ENCODE measurements around the gene MMD2. TPM values are rescaled to one million over a fixed set of nuclear protein-coding genes. Genes with fewer than 3 reads are reported as not detected.
"Not testable (repeated sequence)": the region's sequence is repeated elsewhere in the genome, so short reads cannot be mapped to it uniquely, and the experiment has no call there.

Gene MMD2
- polyA plus RNA-seq, 2 of the 4 experiments (the other 2 are of a cell fraction), result not detected

GRCh38 chr7:4972446-4972845 lies 13.5 kb upstream of the MMD2 start:
- FAIRE-seq; H3K4me2 ChIP-seq; H3K9me3 ChIP-seq; H3K4me1 ChIP-seq; DNase-seq (ENCODE audit: low read depth in 1 of 2, low spot score in 1 of 2); H3K27ac ChIP-seq; H3K4me3 ChIP-seq; ATAC-seq; POLR2A ChIA-PET: not testable (repeated sequence)
- CTCF ChIA-PET, result interaction anchor here (0.7 to 1.4 kb wide), 3 partner anchors 8 to 56 kb away, joined by 3 read pairs; no protein-coding TSS in a partner anchor
- 78% methylated on average over 9 of the region's 10 CpGs for WGBS (ENCODE audit: missing lambda C conversion rate)

GRCh38 chr7:4965295-4966022 lies 6.5 kb upstream of the MMD2 start:
- FAIRE-seq, result no peak
- Histone ChIP-seq H3K4me1 (no peaks in the 10 kb centered on the region), H3K27ac (no peak overlapping the region), H3K4me2 (no peak overlapping the region), H3K9me3 (no peaks in the 10 kb centered on the region), H3K4me3 (no peak overlapping the region)
- CTCF ChIA-PET, result interaction anchor here (0.7 to 3.5 kb wide), 2 partner anchors 8 to 9 kb away, joined by 3 to 16 read pairs; no protein-coding TSS in a partner anchor
- POLR2A ChIA-PET, result no interaction called here
- no peak for DNase-seq (ENCODE audit: low read depth in 1 of 2, low spot score in 1 of 2)
- 65% methylated on average over 11 of the region's 11 CpGs for WGBS (ENCODE audit: missing lambda C conversion rate)
- TF ChIP-seq ZNF302 (CRISPR knock-in tag; IDR thresholded peaks at IDR 0.05) (no peak), BHLHE40 (IDR thresholded peaks at IDR 0.05; ENCODE audit: low read depth, low read length) (no peak), KDM1A (IDR thresholded peaks at IDR 0.05; ENCODE audit: low read depth) (no peak), RARB (CRISPR knock-in tag; IDR thresholded peaks at IDR 0.05) (no peak), JUN (IDR thresholded peaks at IDR 0.05) (no peak), FOXS1 (CRISPR knock-in tag; IDR thresholded peaks at IDR 0.05) (no peak), HEYL (CRISPR knock-in tag; IDR thresholded peaks at IDR 0.05) (no peak), RFX5 (IDR thresholded peaks at IDR 0.05) (no peak), NFE2L2 (conservative IDR thresholded peaks at IDR 0.05; ENCODE audit: low read length) (no peak), NR3C1 (IDR thresholded peaks at IDR 0.05) (no peak), RNF2 (IDR thresholded peaks at IDR 0.05; ENCODE audit: borderline replicate concordance, low read depth) (no peak), HOXA7 (CRISPR knock-in tag; IDR thresholded peaks at IDR 0.05) (no peak), E2F6 (IDR thresholded peaks at IDR 0.05; ENCODE audit: borderline replicate concordance, low read depth) (no peak), EHF (CRISPR knock-in tag; IDR thresholded peaks at IDR 0.05) (no peak), CBX2 (IDR thresholded peaks at IDR 0.05; ENCODE audit: borderline replicate concordance, low read depth) (no peak), HDAC2 (IDR thresholded peaks at IDR 0.05) (no peak), CEBPB (IDR thresholded peaks at IDR 0.05) (no peak), CTCF (IDR thresholded peaks at IDR 0.05) (no peak)
- no peak for ATAC-seq

- no peaks in the 10 kb centered on the region for H3K9me3 ChIP-seq
- ChIA-PET CTCF (interaction anchor here (1.3 to 3.5 kb wide), 2 partner anchors 8 to 10 kb away, joined by 3 to 16 read pairs; no protein-coding TSS in a partner anchor), POLR2A (no interaction called here)
- no peak overlapping the region for H3K27ac ChIP-seq
- no peak overlapping the region for H3K4me2 ChIP-seq
- no peak for TF ChIP-seq RARB (CRISPR knock-in tag; IDR thresholded peaks at IDR 0.05)
- TF ChIP-seq RCOR1 (IDR thresholded peaks at IDR 0.05; ENCODE audit: low read depth, low read length), result no peak
- TF ChIP-seq SMC3 (IDR thresholded peaks at IDR 0.05), result no peak
- TF ChIP-seq HDAC2 (IDR thresholded peaks at IDR 0.05), result no peak
- no peak for TF ChIP-seq HES2 (IDR thresholded peaks at IDR 0.05)
- TF ChIP-seq EHMT2 (IDR thresholded peaks at IDR 0.05; ENCODE audit: low read depth), result no peak
- TF ChIP-seq CTCF (IDR thresholded peaks at IDR 0.05), result no peak
- no peak for TF ChIP-seq ZSCAN20 (CRISPR knock-in tag; IDR thresholded peaks at IDR 0.05)
- TF ChIP-seq HEYL (CRISPR knock-in tag; IDR thresholded peaks at IDR 0.05), result no peak
- TF ChIP-seq RFX5 (IDR thresholded peaks at IDR 0.05), result no peak
- no peak for TF ChIP-seq FOXS1 (CRISPR knock-in tag; IDR thresholded peaks at IDR 0.05)
- TF ChIP-seq TFCP2L1 (CRISPR knock-in tag; IDR thresholded peaks at IDR 0.05), result no peak
- TF ChIP-seq SREBF2 (IDR thresholded peaks at IDR 0.05), result no peak
- TF ChIP-seq USF2 (IDR thresholded peaks at IDR 0.05), result no peak
- TF ChIP-seq PHF8 (IDR thresholded peaks at IDR 0.05; ENCODE audit: borderline replicate concordance, low read depth), result no peak
- TF ChIP-seq FOSL2 (IDR thresholded peaks at IDR 0.05), result no peak
- no peak for TF ChIP-seq FOSL2 (CRISPR knock-in tag; IDR thresholded peaks at IDR 0.05)
- TF ChIP-seq KDM1A (IDR thresholded peaks at IDR 0.05; ENCODE audit: low read depth), result no peak
- H3K4me1 ChIP-seq, result no peaks in the 10 kb centered on the region
- no peak overlapping the region for H3K4me3 ChIP-seq
- no peak for DNase-seq (ENCODE audit: low read depth in 1 of 2, low spot score in 1 of 2)
- no peak for FAIRE-seq
- WGBS (ENCODE audit: missing lambda C conversion rate), result 32% methylated on average over 11 of the region's 11 CpGs
- ATAC-seq, result no peak
These were observed 5.5 kb upstream of the MMD2 start for GRCh38 chr7:4964506-4964905.

Data from A549 (cell line).